Measurements from ENCODE around the gene NEMP2.

NEMP2 gene

DNA sequence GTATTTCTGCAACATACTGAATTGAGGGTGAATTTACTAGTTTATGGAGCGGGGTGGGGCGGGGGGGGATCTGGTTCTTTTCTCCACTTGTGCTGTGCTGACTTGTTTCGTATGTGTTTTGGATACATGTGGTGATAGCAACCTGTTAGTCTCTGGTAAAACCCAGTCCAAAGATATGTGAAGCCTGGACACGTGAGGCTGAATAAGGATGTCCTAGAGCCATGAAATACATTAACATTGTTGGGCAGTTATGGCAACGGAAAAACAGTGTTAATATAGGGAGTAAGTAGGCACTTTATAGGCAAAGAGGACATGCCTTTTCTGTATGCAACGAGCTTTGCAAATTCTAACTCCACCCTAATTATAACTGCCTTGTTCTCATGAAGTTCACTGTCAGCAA, 42.1 kb upstream of the NEMP2 start:
- H4K20me1 ChIP-seq = no peaks in the 10 kb centered on the region
- TF ChIP-seq Cebpa-rat (IDR thresholded peaks at IDR 0.05) = no peak
- no peaks in the 10 kb centered on the region for H3K9me3 ChIP-seq
- no peak overlapping the region for H3K27ac ChIP-seq
- no peaks in the 10 kb centered on the region for H3K36me3 ChIP-seq
- no peaks in the 10 kb centered on the region for H3K27me3 ChIP-seq
- 0 out of 2 replicates have a peak, but pooled peaks cover 7% of the 10 kb centered on the region for H3K4me1 ChIP-seq
- no peak overlapping the region for H3K4me2 ChIP-seq
- no peak overlapping the region for H3K9ac ChIP-seq
- no peak overlapping the region for H3K4me3 ChIP-seq

DNA sequence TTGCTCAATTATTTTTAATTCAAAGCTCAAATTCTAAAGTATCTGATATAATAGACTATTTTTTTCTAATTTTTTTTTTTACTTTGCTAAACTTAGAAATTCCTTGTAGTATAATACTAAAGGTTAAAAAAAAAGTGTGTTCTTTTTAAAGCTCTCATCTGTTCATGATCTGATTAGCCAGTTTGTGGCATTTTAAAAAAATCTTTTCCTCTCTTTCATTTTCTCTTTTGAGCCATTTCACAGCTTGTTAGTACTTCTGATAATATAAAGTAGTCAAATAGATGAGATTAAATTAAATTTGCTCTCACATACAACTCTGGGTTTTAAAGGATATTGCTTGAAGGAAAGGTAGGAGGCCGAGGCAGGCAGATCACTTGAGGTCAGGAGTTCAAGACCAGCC, 40.7 kb upstream of the NEMP2 start:
- Histone ChIP-seq H3K9me3 (no peaks in the 10 kb centered on the region), H3K9ac (no peak overlapping the region), H3K27ac (no peak overlapping the region), H3K4me1 (0 out of 2 replicates have a peak, but pooled peaks cover 7% of the 10 kb centered on the region), H3K4me3 (no peak overlapping the region), H4K20me1 (no peaks in the 10 kb centered on the region), H3K36me3 (no peaks in the 10 kb centered on the region), H3K4me2 (no peak overlapping the region), H3K27me3 (no peaks in the 10 kb centered on the region)
- TF ChIP-seq Cebpa-rat (IDR thresholded peaks at IDR 0.05) = no peak

- Histone ChIP-seq H3K4me2 (no peak overlapping the region), H4K20me1 (no peaks in the 10 kb centered on the region), H3K9ac (no peak overlapping the region), H3K27ac (no peak overlapping the region), H3K4me3 (no peak overlapping the region), H3K36me3 (no peaks in the 10 kb centered on the region), H3K4me1 (0 out of 2 replicates have a peak, but pooled peaks cover 7% of the 10 kb centered on the region), H3K27me3 (no peaks in the 10 kb centered on the region), H3K9me3 (no peaks in the 10 kb centered on the region)
- TF ChIP-seq Cebpa-rat (IDR thresholded peaks at IDR 0.05) = no peak
Measured at GRCh38 chr2:190574169-190574568, 39.6 kb upstream of the NEMP2 start.

- TF ChIP-seq Cebpa-rat (IDR thresholded peaks at IDR 0.05) = no peak
- no peaks in the 10 kb centered on the region for H4K20me1 ChIP-seq
- H3K4me1 ChIP-seq = no peaks in the 10 kb centered on the region
- H3K27ac ChIP-seq = no peak overlapping the region
- peaks cover 7% of the 10 kb centered on the region; the same call in 1 of the 2 replicates for H3K36me3 ChIP-seq
- peaks cover 14% of the 10 kb centered on the region for H3K9me3 ChIP-seq
- H3K4me2 ChIP-seq = no peak overlapping the region
- H3K9ac ChIP-seq = no peak overlapping the region
- no peaks in the 10 kb centered on the region for H3K27me3 ChIP-seq
- no peak overlapping the region for H3K4me3 ChIP-seq
Measured at GRCh38 chr2:190572246-190572645, 37.7 kb upstream of the NEMP2 start.

DNA sequence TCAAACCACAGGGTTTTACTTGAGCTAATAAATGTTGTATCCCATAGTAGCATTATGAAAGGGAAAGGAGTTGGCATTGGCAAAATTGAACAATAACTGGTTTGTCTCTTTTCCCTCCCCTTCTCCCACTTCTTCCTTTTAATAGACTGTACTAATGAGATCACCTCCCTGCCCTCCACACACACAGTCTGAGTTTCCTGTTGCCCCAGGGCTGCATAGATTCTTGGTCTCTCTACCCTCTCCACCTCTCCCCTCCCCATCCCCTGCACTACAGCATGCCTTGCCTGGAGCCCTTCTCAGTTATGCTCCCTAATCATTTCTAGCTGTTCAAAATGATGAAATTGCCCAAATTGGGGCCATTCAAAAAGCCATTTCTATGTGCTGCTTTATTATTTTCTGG, 37.2 kb upstream of the NEMP2 start:
- Histone ChIP-seq H4K20me1 (no peaks in the 10 kb centered on the region), H3K27ac (no peak overlapping the region), H3K4me2 (no peak overlapping the region), H3K36me3 (peaks cover 7% of the 10 kb centered on the region; the same call in 1 of the 2 replicates), H3K9ac (no peak overlapping the region), H3K9me3 (peaks cover 18% of the 10 kb centered on the region), H3K4me1 (no peaks in the 10 kb centered on the region), H3K4me3 (no peak overlapping the region), H3K27me3 (no peaks in the 10 kb centered on the region)
- TF ChIP-seq Cebpa-rat (IDR thresholded peaks at IDR 0.05) = no peak

DNA sequence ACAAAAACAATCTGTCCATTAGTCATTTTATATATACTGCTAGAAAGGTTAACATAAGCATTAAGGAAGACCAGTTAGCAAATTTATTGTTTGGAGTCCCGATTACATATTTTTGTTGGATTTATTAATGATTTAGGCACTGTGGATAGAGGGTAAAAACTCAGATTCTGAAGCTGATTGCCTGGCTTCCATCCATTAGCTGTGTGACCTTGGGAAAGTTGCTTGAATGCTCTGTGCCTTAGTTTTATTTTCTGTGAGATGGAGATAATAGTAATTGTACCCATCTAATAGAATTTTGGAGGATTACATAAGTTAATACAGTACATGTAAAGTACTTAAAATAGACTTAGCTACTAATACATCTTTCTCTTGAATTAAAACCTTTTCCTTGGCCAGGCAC, 36.3 kb upstream of the NEMP2 start:
- no peak overlapping the region for H3K4me3 ChIP-seq
- H4K20me1 ChIP-seq = no peaks in the 10 kb centered on the region
- peaks cover 7% of the 10 kb centered on the region; the same call in 1 of the 2 replicates for H3K36me3 ChIP-seq
- H3K27me3 ChIP-seq = no peaks in the 10 kb centered on the region
- H3K9ac ChIP-seq = no peak overlapping the region
- H3K27ac ChIP-seq = no peak overlapping the region
- peaks cover 24% of the 10 kb centered on the region for H3K9me3 ChIP-seq
- no peak overlapping the region for H3K4me2 ChIP-seq
- no peak for TF ChIP-seq Cebpa-rat (IDR thresholded peaks at IDR 0.05)
- H3K4me1 ChIP-seq = no peaks in the 10 kb centered on the region

DNA sequence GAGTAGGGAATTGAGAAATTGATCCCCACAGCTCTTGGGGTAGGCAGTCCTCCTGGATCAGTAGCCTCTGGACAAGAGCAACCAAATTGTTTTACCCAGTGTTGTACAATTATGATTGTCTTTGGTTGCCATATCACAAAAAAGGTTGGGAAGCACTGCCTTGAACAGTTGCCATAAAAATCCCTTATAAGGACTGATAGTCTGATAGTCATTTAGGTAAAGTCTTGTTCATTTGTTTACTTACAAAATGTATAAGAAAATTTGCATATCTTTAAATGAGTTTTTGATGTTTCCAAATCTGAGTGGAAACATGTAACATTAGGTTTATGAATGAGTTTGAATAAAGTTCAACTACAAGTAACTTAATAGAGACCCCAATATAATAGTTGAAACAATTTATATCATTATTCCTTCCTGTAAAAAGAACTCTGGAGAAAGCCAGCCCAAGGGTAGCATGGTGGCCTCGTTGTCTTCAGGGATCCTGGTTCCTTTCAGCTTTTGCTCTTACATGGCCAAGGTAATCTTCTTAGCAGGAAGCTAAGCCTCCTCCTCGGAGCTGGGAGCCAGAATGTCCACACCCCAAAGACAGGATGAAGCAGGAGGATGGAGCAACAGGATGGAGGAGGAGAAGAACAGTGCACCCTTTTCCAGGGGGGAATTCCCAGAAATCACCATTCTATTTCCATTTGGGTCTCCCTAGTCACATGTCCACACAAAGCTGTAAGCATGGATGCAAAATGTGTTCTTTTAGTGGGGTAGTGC, 35.7 kb upstream of the NEMP2 start:
- Histone ChIP-seq H3K4me3 (no peak overlapping the region), H3K27me3 (no peaks in the 10 kb centered on the region), H4K20me1 (no peaks in the 10 kb centered on the region), H3K36me3 (peaks cover 7% of the 10 kb centered on the region; the same call in 1 of the 2 replicates), H3K9me3 (peaks cover 29% of the 10 kb centered on the region), H3K4me2 (no peak overlapping the region), H3K4me1 (no peaks in the 10 kb centered on the region), H3K9ac (no peak overlapping the region), H3K27ac (no peak overlapping the region)
- no peak for TF ChIP-seq Cebpa-rat (IDR thresholded peaks at IDR 0.05)

DNA sequence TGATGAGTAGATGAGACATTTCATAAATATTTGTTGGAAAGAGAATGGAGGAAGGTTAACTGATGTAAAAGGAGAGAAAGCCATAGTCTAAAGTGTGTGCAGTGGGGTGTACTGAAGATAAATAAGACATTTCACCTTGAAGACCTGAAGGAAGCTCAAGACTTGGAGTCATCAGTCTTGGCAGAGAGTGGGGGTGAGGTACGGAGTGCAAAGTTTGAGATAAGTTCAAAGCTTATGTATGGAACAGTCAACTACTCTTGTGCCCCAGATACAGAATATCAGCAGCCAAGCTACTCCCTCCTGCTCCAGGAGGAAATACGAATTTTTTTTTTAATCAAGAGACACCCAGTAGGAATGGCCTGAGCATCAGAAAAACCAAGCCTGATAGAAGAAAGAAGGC, 30.3 kb upstream of the NEMP2 start:
- Histone ChIP-seq H3K9me3 (peaks cover 33% of the 10 kb centered on the region), H3K36me3 (peaks cover 7% of the 10 kb centered on the region; the same call in 1 of the 2 replicates), H4K20me1 (no peaks in the 10 kb centered on the region), H3K9ac (no peak overlapping the region), H3K4me3 (no peak overlapping the region), H3K4me2 (no peak overlapping the region), H3K27me3 (no peaks in the 10 kb centered on the region), H3K27ac (no peak overlapping the region), H3K4me1 (no peaks in the 10 kb centered on the region)
- no peak for TF ChIP-seq Cebpa-rat (IDR thresholded peaks at IDR 0.05)

GRCh38 chr2:190563646-190564045, 29.1 kb upstream of the NEMP2 start:
- TF ChIP-seq Cebpa-rat (IDR thresholded peaks at IDR 0.05) = no peak
- H3K4me1 ChIP-seq = no peaks in the 10 kb centered on the region
- no peak overlapping the region for H3K4me2 ChIP-seq
- H3K36me3 ChIP-seq = peaks cover 7% of the 10 kb centered on the region; the same call in 1 of the 2 replicates
- no peak overlapping the region for H3K9ac ChIP-seq
- no peak overlapping the region for H3K27ac ChIP-seq
- peaks cover 33% of the 10 kb centered on the region for H3K9me3 ChIP-seq
- H3K27me3 ChIP-seq = no peaks in the 10 kb centered on the region
- H4K20me1 ChIP-seq = no peaks in the 10 kb centered on the region
- H3K4me3 ChIP-seq = no peak overlapping the region

DNA sequence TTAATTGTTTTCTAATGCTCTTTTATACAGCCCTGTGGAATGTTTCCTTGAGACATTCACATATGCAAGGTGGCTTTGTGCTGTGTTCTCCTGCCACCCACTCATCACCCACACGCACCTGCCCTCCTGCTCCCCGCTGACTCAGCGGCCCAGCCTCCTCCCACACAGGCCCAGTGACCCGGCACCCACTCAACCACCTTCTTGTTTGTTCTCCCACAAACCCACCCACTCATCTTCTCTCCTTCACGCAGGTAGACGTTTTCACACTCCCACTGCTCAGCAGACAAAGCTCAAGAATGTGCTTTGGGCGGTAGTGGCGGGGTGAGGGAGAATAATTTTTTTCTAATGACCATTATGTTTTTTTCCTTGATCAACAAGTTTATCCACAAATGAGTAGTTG, 28.6 kb upstream of the NEMP2 start:
- Histone ChIP-seq H3K36me3 (peaks cover 6% of the 10 kb centered on the region; the same call in 1 of the 2 replicates), H3K4me3 (no peak overlapping the region), H3K27me3 (no peaks in the 10 kb centered on the region), H4K20me1 (no peaks in the 10 kb centered on the region), H3K4me2 (no peak overlapping the region), H3K9me3 (peaks cover 28% of the 10 kb centered on the region), H3K9ac (no peak overlapping the region), H3K4me1 (no peaks in the 10 kb centered on the region), H3K27ac (no peak overlapping the region)
- TF ChIP-seq Cebpa-rat (IDR thresholded peaks at IDR 0.05) = no peak
